H1 (cell line): Measurements from ENCODE around the gene PLCL2. TPM values are rescaled to one million over a fixed set of nuclear protein-coding genes. Genes with fewer than 3 reads are reported as not detected.

ENCODE experiments used
- CTCF ChIA-PET: fragments of 300-600 bp; sonication (Branson Sonifier 250); formaldehyde crosslinking; loops from one replicate; lab custom pipeline; 2021; ENCODE audit not compliant: partially characterized antibody; lab: Charles Lee
- POLR2A ChIA-PET: fragments of 300-600 bp; sonication (Branson Sonifier 250); formaldehyde crosslinking; loops from one replicate; lab custom pipeline; 2021; ENCODE audit warnings: inconsistent platforms; ENCODE audit not compliant: partially characterized antibody; lab: Charles Lee
- DNase-seq, 2 experiments: peaks; one replicate each; pipeline versions ENCODE4 v3.0.0 to v3.0.0-alpha.2; 2010 to 2022; ENCODE audit warnings: low spot score in 2 of 2, low read depth in 1 of 2, mixed read lengths in 1 of 2
- FAIRE-seq: peaks from 2 replicates; lab custom pipeline; 2011; peaks lifted over from hg19 to GRCh38; lab: Jason Lieb, UNC
- H2AFZ ChIP-seq: 2 replicates; pipeline ENCODE4 v1.8.1; 2012; ENCODE audit warnings: low read length, inconsistent platforms
- H2AK5ac ChIP-seq: 2 replicates; pipeline ENCODE4 v1.6.1; 2013; ENCODE audit warnings: low read depth, low read length
- H2BK120ac ChIP-seq: replicated peaks from 2 replicates; pipeline ENCODE3; 2013; ENCODE audit warnings: low read depth, low read length, inconsistent platforms
- H2BK12ac ChIP-seq: 2 replicates; pipeline ENCODE4 v1.6.1; 2013; ENCODE audit warnings: low read depth, low read length
- H2BK15ac ChIP-seq: 2 replicates; pipeline ENCODE4 v1.6.1; 2013; ENCODE audit warnings: low read length
- H2BK20ac ChIP-seq: 2 replicates; pipeline ENCODE4 v1.6.1; 2013; ENCODE audit warnings: low read length
- H2BK5ac ChIP-seq: 2 replicates; pipeline ENCODE4 v1.6.1; 2013; ENCODE audit warnings: low read depth, low read length
- H3K14ac ChIP-seq: 2 replicates; pipeline ENCODE4 v1.6.1; 2013; ENCODE audit warnings: inconsistent platforms; ENCODE audit not compliant: insufficient read length
- H3K18ac ChIP-seq: 2 replicates; pipeline ENCODE4 v1.6.1; 2013; ENCODE audit warnings: low read length; ENCODE audit errors: extremely low read depth
- H3K23ac ChIP-seq: 2 replicates; pipeline ENCODE4 v1.6.1; 2013; ENCODE audit warnings: inconsistent platforms; ENCODE audit not compliant: insufficient read length
- H3K23me2 ChIP-seq: 2 replicates; pipeline ENCODE4 v1.6.1; 2013; ENCODE audit warnings: low read depth, low read length
- H3K27ac ChIP-seq: 2 replicates; pipeline ENCODE4 v1.6.1; 2011; ENCODE audit warnings: low read depth, low read length, inconsistent platforms
- H3K27me3 ChIP-seq, 4 experiments: replicated peaks in 1 of 4; 1 replicate in 1 of 4; 2 replicates in 3 of 4; pipeline versions ENCODE4 v1.6.1 to v1.8.1; 2011 to 2013; ENCODE audit warnings: low read length in 3 of 4, mild to moderate bottlenecking in 3 of 4, inconsistent platforms in 2 of 4, mixed read lengths in 2 of 4, moderate library complexity in 1 of 4; ENCODE audit not compliant: control insufficient read depth in 3 of 4, insufficient read depth in 3 of 4; ENCODE audit errors: extremely low read depth in 1 of 4
- H3K36me3 ChIP-seq, 4 experiments: 2 replicates each; pipeline versions ENCODE4 v1.6.1 to v1.8.1; 2011 to 2013; ENCODE audit warnings: mild to moderate bottlenecking in 4 of 4, low read length in 3 of 4, moderate library complexity in 2 of 4, control low read depth in 1 of 4, inconsistent platforms in 1 of 4; ENCODE audit not compliant: insufficient read depth in 4 of 4, control insufficient read depth in 2 of 4
- H3K4ac ChIP-seq: replicated peaks from 2 replicates; pipeline ENCODE3; 2013; ENCODE audit warnings: low read length, low read depth, mixed read lengths, inconsistent platforms; ENCODE audit not compliant: insufficient read length
- H3K4me1 ChIP-seq, 4 experiments: replicated peaks in 1 of 4; 1 replicate in 1 of 4; 2 replicates in 3 of 4; pipeline versions ENCODE4 v1.6.1 to v1.8.1; 2011 to 2013; ENCODE audit warnings: low read length in 3 of 4, inconsistent platforms in 2 of 4, mixed read lengths in 1 of 4; ENCODE audit not compliant: insufficient read depth in 4 of 4, control insufficient read depth in 3 of 4
- H3K4me2 ChIP-seq, 2 experiments: 2 replicates each; pipeline versions ENCODE4 v1.6.1 to v1.8.1; 2011 to 2013; ENCODE audit warnings: low read depth in 2 of 2, low read length in 2 of 2, control low read depth in 1 of 2, inconsistent platforms in 1 of 2, mild to moderate bottlenecking in 1 of 2; ENCODE audit not compliant: insufficient read depth in 1 of 2
- H3K4me3 ChIP-seq, 4 experiments: fragments of 200-600, 300-600 bp in 1 of 4; sonication (generic), shearing (Covaris generic), sonication (Bioruptor Twin) in 1 of 4; 2 replicates each; pipeline versions ENCODE4 v1.5.1 to v1.8.1; 2011 to 2016; ENCODE audit warnings: low read length in 4 of 4, low read depth in 3 of 4, control low read depth in 2 of 4, inconsistent platforms in 2 of 4, mild to moderate bottlenecking in 2 of 4, mixed read lengths in 1 of 4, moderate library complexity in 1 of 4; ENCODE audit not compliant: insufficient read depth in 2 of 4; ENCODE audit errors: extremely low read depth in 1 of 4
- H3K56ac ChIP-seq: replicated peaks from 2 replicates; pipeline ENCODE3; 2013; ENCODE audit warnings: low read depth, mild to moderate bottlenecking, mixed read lengths, low read length, inconsistent platforms; ENCODE audit not compliant: insufficient read length
- H3K79me1 ChIP-seq: 2 replicates; pipeline ENCODE4 v1.6.1; 2013; ENCODE audit warnings: low read depth, low read length, control low read depth
- H3K79me2 ChIP-seq, 2 experiments: 2 replicates each; pipeline versions ENCODE4 v1.6.1 to v1.8.1; 2012 to 2013; ENCODE audit warnings: low read length in 2 of 2, mild to moderate bottlenecking in 2 of 2, inconsistent platforms in 1 of 2; ENCODE audit not compliant: insufficient read depth in 2 of 2, control insufficient read depth in 1 of 2
- H3K9ac ChIP-seq, 4 experiments: replicated peaks in 1 of 4; 1 replicate in 1 of 4; 2 replicates in 3 of 4; pipeline versions ENCODE4 v1.6.1 to v1.8.1; 2011 to 2013; ENCODE audit warnings: low read depth in 3 of 4, low read length in 3 of 4, control low read depth in 2 of 4, mild to moderate bottlenecking in 2 of 4, moderate library complexity in 2 of 4, inconsistent platforms in 1 of 4; ENCODE audit errors: extremely low read depth in 1 of 4
- H3K9me3 ChIP-seq, 2 experiments: 2 replicates each; pipeline versions ENCODE4 v1.6.1 to v1.8.1; 2012 to 2013; ENCODE audit warnings: mild to moderate bottlenecking in 2 of 2, moderate library complexity in 2 of 2, control low read depth in 1 of 2, inconsistent platforms in 1 of 2, low read depth in 1 of 2, low read length in 1 of 2, mixed read lengths in 1 of 2; ENCODE audit not compliant: insufficient read depth in 2 of 2
- H4K20me1 ChIP-seq, 2 experiments: replicated peaks in 1 of 2; 2 replicates each; pipeline versions ENCODE3 to v1.8.1; 2011 to 2013; ENCODE audit warnings: inconsistent platforms in 2 of 2, low read length in 2 of 2, mild to moderate bottlenecking in 1 of 2; ENCODE audit not compliant: insufficient read depth in 2 of 2, control insufficient read depth in 1 of 2
- H4K5ac ChIP-seq: 2 replicates; pipeline ENCODE4 v1.6.1; 2013; ENCODE audit warnings: low read length, low read depth, mixed read lengths, inconsistent platforms; ENCODE audit not compliant: insufficient read length
- H4K8ac ChIP-seq: 2 replicates; pipeline ENCODE4 v1.8.0; 2013; ENCODE audit warnings: mild to moderate bottlenecking, moderate library complexity, low read length, inconsistent platforms; ENCODE audit not compliant: insufficient read depth; ENCODE audit errors: extremely low read depth
- H4K91ac ChIP-seq: replicated peaks from 2 replicates; pipeline ENCODE3; 2013; ENCODE audit warnings: low read length, mixed read lengths, inconsistent platforms; ENCODE audit not compliant: insufficient read length
- BRCA1 ChIP-seq: IDR thresholded peaks from 2 replicates; pipeline ENCODE4 v1.6.1; 2012; ENCODE audit warnings: low read depth, low read length, improper control_type of control experiment
- CHD2 ChIP-seq: IDR thresholded peaks from 2 replicates; pipeline ENCODE4 v1.6.1; 2012; ENCODE audit warnings: low read length, improper control_type of control experiment
- JUND ChIP-seq: IDR thresholded peaks from 2 replicates; pipeline ENCODE4 v1.6.1; 2011; ENCODE audit warnings: mild to moderate bottlenecking, improper control_type of control experiment, low read length
- KDM1A ChIP-seq: fragments of 200-600, 300-600 bp; sonication (generic); IDR thresholded peaks from 2 replicates; pipeline ENCODE4 v1.7.1; 2016; ENCODE audit warnings: mild to moderate bottlenecking, low read length, borderline replicate concordance
- MAFK ChIP-seq: IDR thresholded peaks from 2 replicates; pipeline ENCODE4 v1.6.1; 2012; ENCODE audit warnings: low read depth, mild to moderate bottlenecking, improper control_type of control experiment, low read length
- POU5F1 ChIP-seq: IDR thresholded peaks from 2 replicates; pipeline ENCODE4 v1.6.1; 2011; ENCODE audit warnings: low read depth, mild to moderate bottlenecking, low read length, moderate library complexity
- RNF2 ChIP-seq: fragments of 200-900, 300-1000 bp; sonication (generic); IDR thresholded peaks from 2 replicates; pipeline ENCODE4 v1.7.1; 2016; ENCODE audit warnings: borderline replicate concordance, low read depth, mild to moderate bottlenecking, antibody characterized with exemption, low read length; ENCODE audit not compliant: poor library complexity, severe bottlenecking; ENCODE audit errors: missing control alignments
- RXRA ChIP-seq: IDR thresholded peaks from 2 replicates; pipeline ENCODE4 v1.6.1; 2011; ENCODE audit warnings: low read depth, mild to moderate bottlenecking, low read length, moderate library complexity; ENCODE audit not compliant: insufficient read depth
- SP2 ChIP-seq: IDR thresholded peaks from 2 replicates; pipeline ENCODE4 v1.6.1; 2012; ENCODE audit warnings: mild to moderate bottlenecking, low read length, inconsistent platforms
- SRF ChIP-seq: IDR thresholded peaks from 2 replicates; pipeline ENCODE4 v1.6.1; 2011; ENCODE audit warnings: mild to moderate bottlenecking, low read depth, low read length, moderate library complexity
- TAF1 ChIP-seq: IDR thresholded peaks from 2 replicates; pipeline ENCODE4 v1.6.1; 2011; ENCODE audit warnings: mild to moderate bottlenecking, low read depth, low read length
- TBP ChIP-seq: IDR thresholded peaks from 2 replicates; pipeline ENCODE4 v1.6.1; 2011; ENCODE audit warnings: low read depth, low read length, improper control_type of control experiment
- ZNF274 ChIP-seq: IDR thresholded peaks from 2 replicates; pipeline ENCODE4 v1.7.0; 2012; ENCODE audit warnings: low read length, borderline replicate concordance; ENCODE audit errors: extremely low read depth
- WGBS, 2 experiments: shearing (Covaris generic) in 1 of 2; methylation state at CpG; one replicate each; pipeline versions ENCODE4 v1.1.6 to v1.1.7; 2013 to 2015; ENCODE audit warnings: low lambda C conversion rate in 2 of 2, mixed read lengths in 2 of 2, inconsistent platforms in 1 of 2, low coverage in 1 of 2, missing lambda C conversion rate in 1 of 2; ENCODE audit not compliant: insufficient replicate concordance in 2 of 2, insufficient coverage in 1 of 2, insufficient read length in 1 of 2; ENCODE audit errors: extremely low coverage in 1 of 2, missing lambda C conversion rate in 1 of 2; 5-methylcytosine and 5-hydroxymethylcytosine counted together
- polyA plus RNA-seq, 7 experiments: library from polyadenylated mRNA; depleted of rRNA in 3 of 7; stranded (reverse) in 5 of 7; unstranded in 2 of 7; fragments of >200 nt in 5 of 7; fragments of 200-250 nt in 2 of 7; gene quantifications; 1 replicate in 5 of 7; 2 replicates in 1 of 7; 4 replicates in 1 of 7; pipeline versions ENCODE4 v1.2.1 to v1.2.3, GENCODE V29; 2011 to 2013; ENCODE audit warnings: missing spikeins in 2 of 7, mixed read lengths in 2 of 7
- total RNA-seq: library from RNA; stranded (reverse); fragmentation: NEBNext Ultra II Directional; extraction: Animal tissue kit (Norgen Biotek cat#: 25700); gene quantifications from 2 replicates; pipeline ENCODE4 v1.2.1, GENCODE V29; 2021
- TF ChIP-seq, protein P1 (sequence below): IDR thresholded peaks from 2 replicates; pipeline ENCODE4 v1.6.1; 2011; ENCODE audit warnings: low read length, improper control_type of control experiment

PLCL2 gene
- total and polyA plus RNA-seq, 2 of the 8 experiments (the other 6 are each of a cell fraction or from before 2014, with no cell fraction given), result 3.5 to 6.8 TPM

DNA sequence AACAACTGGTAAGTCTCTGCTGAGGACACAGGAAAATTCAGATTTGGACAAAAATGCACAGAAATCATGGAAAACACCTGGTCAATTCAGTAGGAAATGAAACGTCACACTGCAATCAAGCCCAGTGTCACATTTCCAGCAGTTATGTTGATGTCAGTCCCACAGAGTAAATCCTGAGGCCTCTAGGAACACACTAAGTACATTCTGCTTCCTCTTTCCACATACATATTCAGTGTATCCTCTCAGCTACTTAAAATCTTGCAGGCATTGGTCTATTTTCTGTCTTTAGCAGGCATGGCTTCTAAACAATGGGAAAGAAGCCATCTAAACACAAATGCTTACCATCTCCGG is 207.8 kb downstream of the PLCL2 start:
- Histone ChIP-seq H3K27ac (no peak overlapping the region), H3K14ac (no peak overlapping the region), H4K91ac (no peak overlapping the region), H3K9ac (no peak overlapping the region), H3K4me3 (no peak overlapping the region), H3K79me1 (no peaks in the 10 kb centered on the region), H3K18ac (no peak overlapping the region), H3K4ac (no peak overlapping the region), H2AK5ac (no peak overlapping the region), H3K56ac (no peak overlapping the region), H3K9me3 (no peaks in the 10 kb centered on the region; a peak in 1 of 4 replicates), H3K23me2 (0 out of 2 replicates have a peak, but pooled peaks cover 3% of the 10 kb centered on the region), H2BK120ac (no peak overlapping the region), H2BK5ac (no peak overlapping the region), H3K27me3 (no peaks in the 10 kb centered on the region), H3K23ac (no peak overlapping the region), H2BK20ac (no peak overlapping the region), H3K4me1 (peaks cover 3 to 15% (median 6%) of the 10 kb centered on the region in 4 experiments; a peak in 5 of 7 replicates), H2AFZ (no peak overlapping the region), H3K4me2 (no peak overlapping the region), H2BK15ac (no peak overlapping the region), H3K79me2 (no peaks in the 10 kb centered on the region), H4K5ac (no peak overlapping the region), H2BK12ac (no peak overlapping the region), H4K20me1 (no peaks in the 10 kb centered on the region), H3K36me3 (peaks cover 0 to 3% (median 0%) of the 10 kb centered on the region in 4 experiments; a peak in 1 of 8 replicates), H4K8ac (no peak overlapping the region)
- DNase-seq, result no peak
- 88% methylated on average over 2 of the region's 2 CpGs; no CpG with 5 or more reads in 1 of the 2 experiments for WGBS, 2 experiments
- CTCF ChIA-PET, result interaction anchor here (0.6 to 1.3 kb wide), 2 partner anchors 103 to 139 kb away, joined by 3 to 5 read pairs; no protein-coding TSS in a partner anchor
- no peak for FAIRE-seq
- POLR2A ChIA-PET, result no interaction called here
- TF ChIP-seq RXRA (no peak), RNF2 (no peak), TAF1 (no peak), JUND (no peak), SP2 (no peak), CHD2 (no peak), BRCA1 (no peak), TBP (no peak), SRF (no peak), ZNF274 (no peak), KDM1A (no peak), POU5F1 (no peak), MAFK (no peak)
- TF ChIP-seq, protein P1, sequence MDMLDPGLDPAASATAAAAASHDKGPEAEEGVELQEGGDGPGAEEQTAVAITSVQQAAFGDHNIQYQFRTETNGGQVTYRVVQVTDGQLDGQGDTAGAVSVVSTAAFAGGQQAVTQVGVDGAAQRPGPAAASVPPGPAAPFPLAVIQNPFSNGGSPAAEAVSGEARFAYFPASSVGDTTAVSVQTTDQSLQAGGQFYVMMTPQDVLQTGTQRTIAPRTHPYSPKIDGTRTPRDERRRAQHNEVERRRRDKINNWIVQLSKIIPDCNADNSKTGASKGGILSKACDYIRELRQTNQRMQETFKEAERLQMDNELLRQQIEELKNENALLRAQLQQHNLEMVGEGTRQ, result no peak
